PFSK-1 (cell line): Measurements from ENCODE around the gene GNPAT.

Experiments
- POLR2AphosphoS5 ChIP-seq: IDR thresholded peaks from 2 replicates; pipeline ENCODE4 v1.6.1; 2012; ENCODE audit warnings: low read depth, mild to moderate bottlenecking, control low read depth, low read length, moderate library complexity
- TAF1 ChIP-seq: IDR thresholded peaks from 2 replicates; pipeline ENCODE4 v1.6.1; 2012; ENCODE audit warnings: low read length, control low read depth, borderline replicate concordance; ENCODE audit not compliant: insufficient read depth

GRCh38 chr1:231203259-231204057, 37.6 kb upstream of the GNPAT start:
- TF ChIP-seq TAF1 (no peak), POLR2AphosphoS5 (no peak)
